ENCODE measurements around the gene TPRG1L.

TPRG1L gene

GRCh38 chr1:3594706-3595377 is 30.0 kb upstream of the TPRG1L start:
- DNase-seq: no peak

GRCh38 chr1:3595949-3596348 is 28.9 kb upstream of the TPRG1L start:
- no peak for DNase-seq

GRCh38 chr1:3596663-3597598 is 27.9 kb upstream of the TPRG1L start:
- DNase-seq: no peak

- no peak for DNase-seq
Measured at GRCh38 chr1:3597599-3597964, 27.2 kb upstream of the TPRG1L start.

- no peak for DNase-seq
Measured at GRCh38 chr1:3598051-3598491, 26.7 kb upstream of the TPRG1L start.

- DNase-seq: no peak
Measured at GRCh38 chr1:3598522-3599285, 26.1 kb upstream of the TPRG1L start.

- DNase-seq: no peak
Measured at GRCh38 chr1:3599286-3599811, 25.5 kb upstream of the TPRG1L start.

GRCh38 chr1:3599816-3600215 is 25.0 kb upstream of the TPRG1L start:
- DNase-seq: no peak

GRCh38 chr1:3600354-3600753 is 24.5 kb upstream of the TPRG1L start:
- no peak for DNase-seq

GRCh38 chr1:3601743-3602142 is 23.1 kb upstream of the TPRG1L start:
- DNase-seq: no peak

- no peak for DNase-seq
Measured at GRCh38 chr1:3602375-3602774, 22.4 kb upstream of the TPRG1L start.

- DNase-seq: no peak
Measured at GRCh38 chr1:3603156-3603555, 21.7 kb upstream of the TPRG1L start.

- no peak for DNase-seq
Measured at GRCh38 chr1:3603571-3604467, 21.0 kb upstream of the TPRG1L start.

- no peak for DNase-seq
Measured at GRCh38 chr1:3604468-3604974, 20.3 kb upstream of the TPRG1L start.

GRCh38 chr1:3604997-3605823 is 19.6 kb upstream of the TPRG1L start:
- DNase-seq: no peak

- DNase-seq: no peak
Measured at GRCh38 chr1:3606779-3607702, 17.8 kb upstream of the TPRG1L start.

GRCh38 chr1:3607703-3608065 is 17.1 kb upstream of the TPRG1L start:
- DNase-seq: no peak

- DNase-seq: no peak
Measured at GRCh38 chr1:3608154-3608553, 16.7 kb upstream of the TPRG1L start.

GRCh38 chr1:3609016-3609768 is 15.6 kb upstream of the TPRG1L start:
- no peak for DNase-seq

All from NCI-H1105 (cell line).